Liver (tissue), 10 donors: ENCODE results near the gene PSEN1. TPM values are rescaled to one million over a fixed set of nuclear protein-coding genes. Genes with fewer than 3 reads are reported as not detected.

Source experiments
- DNase-seq: peaks from one replicate; pipeline ENCODE4 v3.0.0-alpha.2; 2017; ENCODE audit warnings: low spot score
- H3K27ac ChIP-seq, 2 donors: one replicate each; pipeline ENCODE4 v1.7.0; 2013; ENCODE audit warnings: inconsistent platforms in 2 of 2, low read length in 2 of 2, control low read depth in 1 of 2, low read depth in 1 of 2, mild to moderate bottlenecking in 1 of 2
- H3K27me3 ChIP-seq, 4 donors: one replicate each; pipeline versions ENCODE4 v1.6.1 to v1.7.0; 2013; ENCODE audit warnings: low read length in 3 of 4, inconsistent platforms in 1 of 4, mild to moderate bottlenecking in 1 of 4, moderate library complexity in 1 of 4; ENCODE audit not compliant: control insufficient read depth in 4 of 4, insufficient read depth in 4 of 4
- H3K36me3 ChIP-seq, 4 donors: one replicate each; pipeline versions ENCODE4 v1.6.1 to v1.7.0; 2013; ENCODE audit warnings: low read length in 3 of 4, mild to moderate bottlenecking in 3 of 4, low read depth in 1 of 4, moderate library complexity in 1 of 4; ENCODE audit not compliant: control insufficient read depth in 4 of 4, insufficient read depth in 3 of 4
- H3K4me1 ChIP-seq, 4 donors: one replicate each; pipeline versions ENCODE4 v1.6.1 to v1.7.0; 2013; ENCODE audit warnings: low read length in 3 of 4, mild to moderate bottlenecking in 3 of 4, moderate library complexity in 1 of 4; ENCODE audit not compliant: control insufficient read depth in 4 of 4, insufficient read depth in 4 of 4
- H3K4me3 ChIP-seq, 3 donors: one replicate each; pipeline versions ENCODE4 v1.6.1 to v1.7.0; 2013; ENCODE audit warnings: low read length in 3 of 3, control low read depth in 1 of 3, low read depth in 1 of 3, mild to moderate bottlenecking in 1 of 3
- H3K9ac ChIP-seq, 2 donors: one replicate each; pipeline ENCODE4 v1.7.0; 2013; ENCODE audit warnings: low read length in 2 of 2, mild to moderate bottlenecking in 2 of 2, moderate library complexity in 2 of 2, control low read depth in 1 of 2, low read depth in 1 of 2
- H3K9me3 ChIP-seq, 4 donors: one replicate each; pipeline versions ENCODE4 v1.6.1 to v1.7.0; 2013; ENCODE audit warnings: low read length in 3 of 4; ENCODE audit not compliant: control insufficient read depth in 4 of 4
- EGR1 ChIP-seq, 2 donors: IDR thresholded peaks; 2 replicates each; pipeline ENCODE4 v1.6.1; 2016 to 2018; ENCODE audit warnings: antibody characterized with exemption in 2 of 2, low read depth in 2 of 2
- FOXA1 ChIP-seq: IDR thresholded peaks from 2 replicates; pipeline ENCODE4 v1.6.1; 2016; ENCODE audit warnings: antibody characterized with exemption
- FOXA2 ChIP-seq: IDR thresholded peaks from 2 replicates; pipeline ENCODE4 v1.6.1; 2016; ENCODE audit warnings: antibody characterized with exemption
- GABPA ChIP-seq, 2 donors: IDR thresholded peaks in 1 of 2; conservative IDR thresholded peaks in 1 of 2; 2 replicates each; pipeline ENCODE4 v1.6.1; 2016; ENCODE audit warnings: antibody characterized with exemption in 2 of 2, mild to moderate bottlenecking in 1 of 2, moderate library complexity in 1 of 2
- HNF4G ChIP-seq: IDR thresholded peaks from 2 replicates; pipeline ENCODE4 v1.6.1; 2016; ENCODE audit warnings: antibody characterized with exemption
- NR2F2 ChIP-seq: IDR thresholded peaks from 2 replicates; pipeline ENCODE4 v1.6.1; 2016; ENCODE audit warnings: antibody characterized with exemption
- RAD21 ChIP-seq, 2 donors: IDR thresholded peaks; 2 replicates each; pipeline ENCODE4 v1.6.1; 2016; ENCODE audit warnings: antibody characterized with exemption in 2 of 2, mild to moderate bottlenecking in 2 of 2
- RXRA ChIP-seq, 2 donors: IDR thresholded peaks; 2 replicates each; pipeline ENCODE4 v1.6.1; 2017 to 2018; ENCODE audit warnings: antibody characterized with exemption in 2 of 2, mild to moderate bottlenecking in 1 of 2
- SP1 ChIP-seq: IDR thresholded peaks from 2 replicates; pipeline ENCODE4 v1.6.1; 2018; ENCODE audit warnings: antibody characterized with exemption, mild to moderate bottlenecking
- TAF1 ChIP-seq: conservative IDR thresholded peaks from 2 replicates; pipeline ENCODE4 v1.6.1; 2016; ENCODE audit warnings: antibody characterized with exemption, mild to moderate bottlenecking
- YY1 ChIP-seq: IDR thresholded peaks from 2 replicates; pipeline ENCODE4 v1.6.1; 2016; ENCODE audit warnings: antibody characterized with exemption, mild to moderate bottlenecking
- WGBS: extraction: QIAGEN DNeasy Blood & Tissue Kit; methylation state at CpG from one replicate; pipeline ENCODE4 v1.1.7; 2013; 5-methylcytosine and 5-hydroxymethylcytosine counted together
- polyA plus RNA-seq, 2 donors: library from polyadenylated mRNA; stranded (reverse) in 1 of 2; unstranded in 1 of 2; fragments of 200-250 nt in 1 of 2; fragments of >200 nt in 1 of 2; fragmentation: Nextera tagmentation in 1 of 2; extraction: Ambion mirVana in 1 of 2; gene quantifications; one replicate each; pipeline versions ENCODE4 v1.2.1 to v1.2.3, GENCODE V29; 2013 to 2015
- small RNA-seq: library from RNA; depleted of rRNA; stranded (forward); fragments of <200 nt; gene quantifications from one replicate; pipeline ENCODE3, GENCODE V24; 2014
- total RNA-seq, 2 donors: library from RNA; depleted of rRNA; stranded (reverse); fragments of >200 nt; gene quantifications; one replicate each; pipeline ENCODE4 v1.2.3, GENCODE V29; 2014
- TF ChIP-seq, protein P1 (sequence below): IDR thresholded peaks from 2 replicates; pipeline ENCODE4 v1.6.1; 2016; ENCODE audit warnings: antibody characterized with exemption, mild to moderate bottlenecking
- TF ChIP-seq, protein P2 (sequence below): fragments of 150-350 bp; IDR thresholded peaks from 2 replicates; pipeline ENCODE4 v1.5.1; 2017; ENCODE audit warnings: improper control_type of control experiment, low read depth, low read length; ENCODE audit not compliant: missing input control
- TF ChIP-seq, protein P3 (sequence below): IDR thresholded peaks from 2 replicates; pipeline ENCODE4 v1.6.1; 2016; ENCODE audit warnings: antibody characterized with exemption
- TF ChIP-seq, protein P4 (sequence below): IDR thresholded peaks from 2 replicates; pipeline ENCODE4 v1.6.1; 2016; ENCODE audit warnings: antibody characterized with exemption
- donor health status: healthy.
- donor health status: healthy.
- donor health status: healthy.
- donor health status: healthy.
- donor health status: healthy.

Gene PSEN1
- total and polyA plus RNA-seq, 4 donors = 10.4 to 36.2 (median 19.9) TPM

DNA sequence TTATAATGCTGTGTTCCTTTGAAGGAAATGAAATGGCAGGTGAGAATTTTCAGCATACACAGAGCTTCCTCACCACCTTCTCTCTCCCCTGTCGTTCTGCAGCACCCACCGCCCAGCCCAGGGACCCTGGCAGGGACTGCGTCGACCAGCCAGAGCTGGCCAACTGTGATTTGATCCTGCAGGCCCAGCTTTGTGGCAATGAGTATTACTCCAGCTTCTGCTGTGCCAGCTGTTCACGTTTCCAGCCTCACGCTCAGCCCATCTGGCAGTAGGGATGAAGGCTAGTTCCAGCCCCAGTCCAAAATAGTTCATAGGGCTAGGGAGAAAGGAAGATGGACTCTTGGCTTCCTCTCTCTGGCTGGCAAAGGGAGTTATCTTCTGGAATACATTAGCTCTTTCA lies 136.1 kb downstream of the PSEN1 start:
- no peaks in the 10 kb centered on the region for H3K27me3 ChIP-seq
- TF ChIP-seq RAD21 (IDR thresholded peaks at IDR 0.05) (no peak), NR2F2 (no peak), SP1 (no peak), FOXA1 (no peak), TAF1 (no peak), FOXA2 (no peak), HNF4G (no peak), RXRA (IDR thresholded peaks at IDR 0.05) (no peak), EGR1 (IDR thresholded peaks at IDR 0.05; ENCODE audit: low read depth in 2 of 2) (no peak), YY1 (no peak), GABPA (IDR thresholded peaks at IDR 0.05 in 1 of 2, conservative IDR thresholded peaks at IDR 0.05 in 1 of 2) (no peak)
- TF ChIP-seq, protein P1, sequence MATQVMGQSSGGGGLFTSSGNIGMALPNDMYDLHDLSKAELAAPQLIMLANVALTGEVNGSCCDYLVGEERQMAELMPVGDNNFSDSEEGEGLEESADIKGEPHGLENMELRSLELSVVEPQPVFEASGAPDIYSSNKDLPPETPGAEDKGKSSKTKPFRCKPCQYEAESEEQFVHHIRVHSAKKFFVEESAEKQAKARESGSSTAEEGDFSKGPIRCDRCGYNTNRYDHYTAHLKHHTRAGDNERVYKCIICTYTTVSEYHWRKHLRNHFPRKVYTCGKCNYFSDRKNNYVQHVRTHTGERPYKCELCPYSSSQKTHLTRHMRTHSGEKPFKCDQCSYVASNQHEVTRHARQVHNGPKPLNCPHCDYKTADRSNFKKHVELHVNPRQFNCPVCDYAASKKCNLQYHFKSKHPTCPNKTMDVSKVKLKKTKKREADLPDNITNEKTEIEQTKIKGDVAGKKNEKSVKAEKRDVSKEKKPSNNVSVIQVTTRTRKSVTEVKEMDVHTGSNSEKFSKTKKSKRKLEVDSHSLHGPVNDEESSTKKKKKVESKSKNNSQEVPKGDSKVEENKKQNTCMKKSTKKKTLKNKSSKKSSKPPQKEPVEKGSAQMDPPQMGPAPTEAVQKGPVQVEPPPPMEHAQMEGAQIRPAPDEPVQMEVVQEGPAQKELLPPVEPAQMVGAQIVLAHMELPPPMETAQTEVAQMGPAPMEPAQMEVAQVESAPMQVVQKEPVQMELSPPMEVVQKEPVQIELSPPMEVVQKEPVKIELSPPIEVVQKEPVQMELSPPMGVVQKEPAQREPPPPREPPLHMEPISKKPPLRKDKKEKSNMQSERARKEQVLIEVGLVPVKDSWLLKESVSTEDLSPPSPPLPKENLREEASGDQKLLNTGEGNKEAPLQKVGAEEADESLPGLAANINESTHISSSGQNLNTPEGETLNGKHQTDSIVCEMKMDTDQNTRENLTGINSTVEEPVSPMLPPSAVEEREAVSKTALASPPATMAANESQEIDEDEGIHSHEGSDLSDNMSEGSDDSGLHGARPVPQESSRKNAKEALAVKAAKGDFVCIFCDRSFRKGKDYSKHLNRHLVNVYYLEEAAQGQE = no peak
- TF ChIP-seq, protein P2, sequence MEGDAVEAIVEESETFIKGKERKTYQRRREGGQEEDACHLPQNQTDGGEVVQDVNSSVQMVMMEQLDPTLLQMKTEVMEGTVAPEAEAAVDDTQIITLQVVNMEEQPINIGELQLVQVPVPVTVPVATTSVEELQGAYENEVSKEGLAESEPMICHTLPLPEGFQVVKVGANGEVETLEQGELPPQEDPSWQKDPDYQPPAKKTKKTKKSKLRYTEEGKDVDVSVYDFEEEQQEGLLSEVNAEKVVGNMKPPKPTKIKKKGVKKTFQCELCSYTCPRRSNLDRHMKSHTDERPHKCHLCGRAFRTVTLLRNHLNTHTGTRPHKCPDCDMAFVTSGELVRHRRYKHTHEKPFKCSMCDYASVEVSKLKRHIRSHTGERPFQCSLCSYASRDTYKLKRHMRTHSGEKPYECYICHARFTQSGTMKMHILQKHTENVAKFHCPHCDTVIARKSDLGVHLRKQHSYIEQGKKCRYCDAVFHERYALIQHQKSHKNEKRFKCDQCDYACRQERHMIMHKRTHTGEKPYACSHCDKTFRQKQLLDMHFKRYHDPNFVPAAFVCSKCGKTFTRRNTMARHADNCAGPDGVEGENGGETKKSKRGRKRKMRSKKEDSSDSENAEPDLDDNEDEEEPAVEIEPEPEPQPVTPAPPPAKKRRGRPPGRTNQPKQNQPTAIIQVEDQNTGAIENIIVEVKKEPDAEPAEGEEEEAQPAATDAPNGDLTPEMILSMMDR = no peak
- TF ChIP-seq, protein P3, sequence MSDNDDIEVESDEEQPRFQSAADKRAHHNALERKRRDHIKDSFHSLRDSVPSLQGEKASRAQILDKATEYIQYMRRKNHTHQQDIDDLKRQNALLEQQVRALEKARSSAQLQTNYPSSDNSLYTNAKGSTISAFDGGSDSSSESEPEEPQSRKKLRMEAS = no peak
- TF ChIP-seq, protein P4, sequence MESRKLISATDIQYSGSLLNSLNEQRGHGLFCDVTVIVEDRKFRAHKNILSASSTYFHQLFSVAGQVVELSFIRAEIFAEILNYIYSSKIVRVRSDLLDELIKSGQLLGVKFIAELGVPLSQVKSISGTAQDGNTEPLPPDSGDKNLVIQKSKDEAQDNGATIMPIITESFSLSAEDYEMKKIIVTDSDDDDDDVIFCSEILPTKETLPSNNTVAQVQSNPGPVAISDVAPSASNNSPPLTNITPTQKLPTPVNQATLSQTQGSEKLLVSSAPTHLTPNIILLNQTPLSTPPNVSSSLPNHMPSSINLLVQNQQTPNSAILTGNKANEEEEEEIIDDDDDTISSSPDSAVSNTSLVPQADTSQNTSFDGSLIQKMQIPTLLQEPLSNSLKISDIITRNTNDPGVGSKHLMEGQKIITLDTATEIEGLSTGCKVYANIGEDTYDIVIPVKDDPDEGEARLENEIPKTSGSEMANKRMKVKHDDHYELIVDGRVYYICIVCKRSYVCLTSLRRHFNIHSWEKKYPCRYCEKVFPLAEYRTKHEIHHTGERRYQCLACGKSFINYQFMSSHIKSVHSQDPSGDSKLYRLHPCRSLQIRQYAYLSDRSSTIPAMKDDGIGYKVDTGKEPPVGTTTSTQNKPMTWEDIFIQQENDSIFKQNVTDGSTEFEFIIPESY = no peak
- WGBS = 90% methylated on average over 6 of the region's 6 CpGs
- DNase-seq = no peak
- H3K27ac ChIP-seq = no peak overlapping the region
- H3K9ac ChIP-seq = no peak overlapping the region
- no peak overlapping the region for H3K4me3 ChIP-seq
- H3K9me3 ChIP-seq = no peaks in the 10 kb centered on the region
- H3K36me3 ChIP-seq = peaks cover 9 to 34% (median 25%) of the 10 kb centered on the region in 4 donors
- H3K4me1 ChIP-seq = peaks cover 0 to 14% (median 7%) of the 10 kb centered on the region in 4 donors

Small RNA genes lying within 50 kb of the gene (small RNA-seq; reads per million reads assigned to genes)
- gene AC004858.1 (not detected), gene RNU6-419P (not detected)

Other genes with a start within 250 kb of the PSEN1 start
- 10 to 100 TPM in 1 of 2 donors, 1 to 10 TPM in 1; 3.2 to 23.2 TPM for gene DPF3, start 242.4 kb upstream of the PSEN1 start, total RNA-seq
- gene DPF3, start 242.4 kb upstream of the PSEN1 start, polyA plus RNA-seq = 1 to 10 TPM; 1.1 to 1.8 TPM
- gene DCAF4, start 210.0 kb upstream of the PSEN1 start, total RNA-seq = 10 to 100 TPM in 1 of 2 donors, 1 to 10 TPM in 1; 3.5 to 11.0 TPM
- 1 to 10 TPM; 4.1 to 8.1 TPM for gene DCAF4, start 210.0 kb upstream of the PSEN1 start, polyA plus RNA-seq
- gene ZFYVE1, start 109.4 kb upstream of the PSEN1 start, total RNA-seq = 10 to 100 TPM in 1 of 2 donors, 1 to 10 TPM in 1; 8.9 to 13.5 TPM
- 1 to 10 TPM; 5.8 to 6.9 TPM for gene ZFYVE1, start 109.4 kb upstream of the PSEN1 start, polyA plus RNA-seq
- 10 to 100 TPM; 18.9 to 25.4 TPM for gene RBM25, start 78.0 kb upstream of the PSEN1 start, total RNA-seq
- 10 to 100 TPM in 1 of 2 donors, 1 to 10 TPM in 1; 8.4 to 26.2 TPM for gene RBM25, start 78.0 kb upstream of the PSEN1 start, polyA plus RNA-seq
- 1 to 10 TPM; 1.3 to 2.8 TPM for gene PAPLN, start 101.0 kb downstream of the PSEN1 start, total RNA-seq
- 1 to 10 TPM in 1 of 2 donors, under 1 TPM in 1; 0.68 to 1.2 TPM for gene PAPLN, start 101.0 kb downstream of the PSEN1 start, polyA plus RNA-seq